HG02642 (cell line): ENCODE measurements around the gene ABCA1.

Experiments used
- ATAC-seq: cut with Tn5 transposase; IDR thresholded peaks from one replicate; pipeline ENCODE4 v1.9.1; 2021; ENCODE audit warnings: mild to moderate bottlenecking; ENCODE audit not compliant: unreplicated experiment, poor library complexity

ABCA1 gene

DNA sequence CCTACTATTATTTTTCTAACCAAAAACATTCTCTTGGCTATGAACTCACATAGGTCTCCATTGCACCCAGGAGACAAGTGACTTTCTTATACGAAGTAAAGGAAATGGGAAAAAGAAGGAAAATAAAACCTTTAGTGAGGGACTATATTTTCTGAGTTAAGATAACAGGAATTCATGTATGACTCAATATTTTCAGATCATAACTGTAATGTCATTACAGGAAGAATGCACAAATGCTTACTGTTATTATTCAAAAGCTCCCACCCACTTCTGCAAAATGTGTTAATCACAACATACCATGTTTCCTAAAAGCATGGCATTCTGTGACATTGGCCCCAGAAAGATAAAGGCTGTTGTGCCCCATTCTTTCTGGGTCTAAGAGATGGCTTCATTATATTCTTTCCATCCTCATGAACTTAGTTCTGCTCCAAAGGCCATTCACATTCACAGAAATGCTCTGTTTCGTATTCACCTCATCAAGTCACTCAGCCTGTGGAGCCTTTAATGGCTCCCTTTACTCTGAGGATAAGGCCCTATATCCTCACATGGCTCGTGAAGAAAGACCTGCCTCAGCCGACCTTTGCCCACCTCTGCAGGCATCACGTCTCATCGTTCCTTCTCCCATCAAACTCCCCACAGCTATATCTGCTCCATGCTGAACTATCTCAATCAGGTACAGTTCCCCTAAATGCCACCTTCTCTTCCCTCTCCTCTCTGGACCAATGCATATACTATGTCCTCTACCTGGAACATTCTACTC, 77.0 kb downstream of the ABCA1 start:
- no peak for ATAC-seq

DNA sequence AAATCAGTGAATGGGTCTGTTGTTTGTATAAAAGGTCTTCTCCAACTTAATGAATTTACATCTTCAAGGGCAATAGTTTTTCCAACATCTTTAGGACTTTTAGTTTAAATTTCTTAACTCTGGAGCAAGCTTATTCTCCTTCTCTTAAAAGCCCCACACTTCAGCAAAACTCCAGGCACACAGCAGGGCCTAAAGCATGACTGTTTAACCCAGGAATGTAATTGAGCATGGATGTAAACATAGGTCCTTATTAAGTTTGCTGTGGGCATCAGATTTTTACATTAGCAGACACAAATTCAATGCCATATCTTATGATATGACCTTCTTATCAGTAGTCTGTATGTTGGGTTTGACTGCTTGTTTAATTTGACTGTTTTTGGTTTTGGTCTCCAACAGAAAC, 78.9 kb downstream of the ABCA1 start:
- ATAC-seq, result no peak

DNA sequence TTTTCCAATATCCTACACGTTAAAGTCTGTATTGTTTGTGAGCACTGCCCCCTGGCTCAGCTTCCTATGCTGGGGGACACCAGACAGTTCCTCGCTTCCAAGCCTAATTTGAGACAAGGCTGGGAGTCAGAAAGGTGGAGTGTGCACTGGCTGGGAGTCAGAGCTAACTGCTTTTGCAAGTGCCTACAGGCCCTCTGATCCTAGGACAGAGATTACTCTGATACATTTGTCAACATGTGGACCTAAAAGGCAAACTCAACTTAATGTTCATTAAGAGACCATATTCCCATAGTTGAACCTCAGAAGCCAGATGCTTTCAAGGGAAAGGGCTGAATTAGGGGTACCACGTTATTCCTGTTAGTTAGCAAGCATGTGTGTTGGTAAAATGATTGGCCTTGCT, 83.2 kb downstream of the ABCA1 start:
- ATAC-seq, result no peak

DNA sequence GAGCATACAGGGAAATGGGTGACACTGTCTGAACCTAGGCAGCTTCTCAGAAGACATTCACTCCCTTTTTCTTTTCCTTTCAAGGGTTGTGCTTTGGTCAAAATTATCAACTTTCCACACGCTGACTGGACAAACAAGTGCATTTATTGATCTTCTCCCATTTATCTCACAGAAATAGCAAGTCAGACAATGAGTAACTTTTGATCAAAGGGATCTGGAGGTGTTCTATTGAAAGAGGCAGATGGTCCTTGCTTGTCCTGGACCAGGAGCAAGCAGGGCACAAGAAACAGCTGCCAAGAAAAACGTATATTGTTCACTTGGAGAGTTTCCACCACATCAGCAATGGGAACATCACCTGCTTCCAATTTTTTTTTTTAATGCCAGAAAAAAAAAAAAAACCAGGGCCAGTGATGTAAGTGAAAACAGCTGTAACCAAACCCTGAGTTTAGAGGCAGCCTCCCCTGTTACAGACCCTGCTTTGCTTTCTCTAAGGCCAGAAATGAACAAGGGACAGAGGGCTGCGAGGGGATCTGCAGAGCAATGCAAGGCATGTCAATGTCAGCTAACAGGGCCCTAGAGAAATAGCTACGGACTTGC, 84.2 kb downstream of the ABCA1 start:
- ATAC-seq, result no peak

DNA sequence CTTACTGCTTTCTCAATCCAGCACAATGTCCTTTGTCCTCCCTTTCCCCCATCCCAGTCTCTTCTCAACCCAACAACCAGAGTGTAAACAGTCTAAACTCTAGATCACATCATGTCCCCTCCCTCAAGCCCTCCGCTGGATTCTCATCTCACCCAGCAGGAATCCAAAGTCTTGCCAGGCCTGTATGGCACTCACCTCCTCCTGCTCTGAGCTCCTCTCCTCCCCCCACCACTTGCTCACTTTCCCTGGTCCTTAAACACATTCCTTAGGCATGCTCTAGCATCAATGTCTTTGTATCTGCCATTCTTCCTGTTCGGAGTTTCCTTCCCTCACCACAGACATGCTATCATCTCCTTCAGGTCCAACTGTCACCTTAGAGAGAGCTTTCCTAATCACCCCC, 85.3 kb downstream of the ABCA1 start:
- ATAC-seq, result no peak

DNA sequence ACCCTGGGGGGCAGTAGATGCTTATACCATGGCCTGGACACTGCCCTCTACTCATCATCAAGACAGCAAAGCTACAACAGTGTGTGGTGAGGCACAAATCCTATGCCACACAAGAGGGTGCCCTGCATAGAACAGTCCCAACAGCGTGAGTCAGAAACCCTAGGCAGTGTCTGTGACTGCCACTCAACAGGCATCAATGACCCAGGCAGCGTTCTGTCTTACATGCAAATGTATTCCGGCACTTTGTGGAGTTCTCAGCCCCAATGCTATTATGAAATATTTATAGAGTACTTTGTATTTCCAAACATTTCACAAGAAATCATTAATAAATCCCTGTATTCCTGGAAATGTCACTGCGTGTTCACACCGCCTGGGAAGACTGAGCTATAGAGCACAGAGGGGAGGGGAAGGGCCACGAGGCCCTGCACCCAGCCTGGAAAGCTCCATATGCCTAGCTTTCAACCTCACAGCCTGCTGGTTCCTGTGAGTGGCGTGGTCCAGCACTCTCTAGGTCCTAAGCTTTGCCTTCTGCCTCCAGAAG, 86.3 kb downstream of the ABCA1 start:
- no peak for ATAC-seq

DNA sequence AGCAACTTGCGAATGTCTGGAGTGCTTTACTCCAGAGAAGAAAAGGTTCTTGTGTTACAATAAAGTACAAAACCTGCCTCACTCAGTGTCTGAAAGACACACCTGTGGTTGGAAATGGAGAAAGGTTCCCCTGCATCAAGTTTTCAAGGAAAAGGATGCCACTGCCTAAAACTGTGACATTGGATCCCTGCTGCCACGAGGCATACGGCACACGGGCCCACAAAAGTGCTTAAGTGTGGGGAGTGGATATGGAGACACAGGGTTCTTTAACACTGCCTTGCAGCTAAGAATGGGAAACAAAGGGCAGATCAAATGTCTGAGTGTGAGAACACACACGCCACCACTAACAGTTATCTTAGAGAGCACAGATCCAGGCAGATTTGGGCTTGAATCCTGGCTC, 89.0 kb downstream of the ABCA1 start:
- ATAC-seq, result no peak

DNA sequence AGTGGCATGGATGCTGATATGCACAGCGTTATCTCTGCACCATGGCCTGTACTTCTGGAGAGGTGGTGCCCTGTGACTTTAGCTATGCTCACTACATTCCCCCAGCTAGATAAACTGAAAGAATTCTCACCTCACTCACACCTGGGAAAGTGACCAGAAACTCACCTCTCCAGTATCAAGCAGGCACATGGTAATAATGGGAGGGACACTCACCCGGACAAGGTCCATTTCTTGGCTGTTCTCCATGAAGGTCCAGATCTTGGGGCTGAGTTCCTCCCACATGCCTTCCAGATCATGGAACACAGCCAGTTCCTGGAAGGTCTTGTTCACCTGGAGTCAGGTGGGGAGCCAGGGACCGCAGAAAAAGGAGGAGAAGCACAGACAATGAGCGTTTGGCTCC, 91.2 kb downstream of the ABCA1 start:
- ATAC-seq, result no peak

DNA sequence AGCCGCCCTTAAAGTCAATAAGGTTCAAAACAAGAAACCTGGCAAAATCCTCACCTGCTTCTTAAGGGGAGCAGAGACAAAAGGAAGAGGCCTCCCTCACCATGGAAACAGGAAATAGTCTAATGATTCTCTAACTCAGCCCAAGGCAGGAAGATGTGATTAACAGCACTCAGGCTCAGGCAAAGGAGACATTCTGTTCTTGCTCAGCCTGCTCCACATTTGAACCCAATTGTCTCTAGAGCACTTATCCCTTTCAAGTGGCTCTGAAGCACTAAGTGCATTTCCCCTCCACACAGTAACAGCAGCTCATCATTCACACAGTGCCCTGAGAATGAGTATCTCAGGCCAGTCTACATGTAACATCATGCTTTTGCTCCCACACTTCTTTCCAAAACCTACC, 91.7 kb downstream of the ABCA1 start:
- no peak for ATAC-seq

DNA sequence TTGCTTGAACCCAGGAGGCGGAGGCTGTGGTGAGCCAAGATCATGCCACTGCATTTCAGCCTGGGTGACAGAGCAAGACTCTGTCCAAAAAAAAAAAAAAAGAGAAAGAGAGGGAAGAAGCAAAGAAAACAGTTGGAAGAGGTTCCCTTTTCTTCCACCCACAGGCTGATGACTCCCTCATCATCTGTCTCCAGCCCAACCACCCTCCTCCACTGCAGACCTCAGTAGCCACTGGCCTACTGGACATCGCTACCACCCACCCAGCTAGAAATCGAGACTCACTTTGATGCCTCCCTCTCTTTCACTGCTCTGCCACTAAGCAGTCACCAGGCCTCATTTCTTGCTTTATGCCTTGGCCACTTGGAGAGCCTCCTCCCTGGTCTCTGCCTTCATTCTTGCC, 92.8 kb downstream of the ABCA1 start:
- no peak for ATAC-seq

DNA sequence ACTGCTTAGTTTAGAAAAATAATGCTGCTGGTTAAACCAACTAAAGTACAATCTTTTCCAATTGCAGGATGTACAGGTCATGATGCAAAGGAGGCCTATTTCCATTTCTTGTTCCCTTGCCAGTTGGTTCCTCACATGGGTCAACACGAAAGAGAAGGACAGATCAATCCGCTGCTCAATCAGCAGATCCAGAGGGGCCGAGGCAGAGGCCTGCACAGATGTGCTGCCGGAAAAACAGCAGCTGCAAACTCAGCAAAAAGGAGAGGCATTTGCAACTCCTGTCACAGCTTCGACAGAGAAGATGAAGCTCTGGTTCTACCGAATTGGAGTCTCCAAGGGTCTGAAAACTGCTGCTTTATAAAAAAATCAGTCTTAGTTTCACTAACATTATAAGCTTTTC, 94.3 kb downstream of the ABCA1 start:
- no peak for ATAC-seq

DNA sequence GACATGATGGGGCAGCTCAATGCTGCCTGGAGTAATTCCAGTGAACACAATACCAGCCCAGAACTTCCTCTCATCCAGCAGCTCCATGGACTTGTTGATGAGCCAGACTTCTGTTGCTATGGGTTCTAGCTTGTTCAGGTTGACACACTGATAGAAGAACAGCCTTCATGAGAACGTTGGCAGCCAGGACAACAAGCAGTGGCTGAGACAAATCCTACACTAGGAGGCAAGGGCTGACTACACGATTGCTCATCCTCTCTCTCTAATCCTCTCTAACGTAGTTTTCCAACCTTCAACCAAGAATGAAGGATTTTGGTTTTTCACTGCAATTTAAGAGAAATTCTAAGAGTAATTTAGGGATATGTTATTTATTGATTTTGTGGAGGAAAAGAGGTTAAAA, 96.3 kb downstream of the ABCA1 start:
- ATAC-seq, result no peak

DNA sequence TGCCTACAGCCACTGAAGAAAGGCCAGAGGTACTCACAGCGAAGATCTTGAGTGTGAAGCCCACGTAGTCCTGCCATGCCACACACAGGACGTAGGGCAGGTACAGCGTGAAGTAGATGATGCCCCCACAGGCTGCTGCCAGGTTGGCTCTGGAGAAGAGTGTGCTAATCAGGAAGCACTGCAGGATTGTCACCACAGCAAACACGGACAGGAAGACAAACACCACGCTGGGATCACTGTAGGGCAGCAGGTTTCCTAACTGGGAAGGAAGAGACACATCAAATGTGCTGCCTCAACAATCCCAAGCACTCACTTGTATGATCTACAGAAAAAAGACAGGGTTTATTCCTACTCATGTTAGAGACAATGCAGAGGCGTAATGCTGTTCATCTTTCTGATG, 101.0 kb downstream of the ABCA1 start:
- no peak for ATAC-seq

DNA sequence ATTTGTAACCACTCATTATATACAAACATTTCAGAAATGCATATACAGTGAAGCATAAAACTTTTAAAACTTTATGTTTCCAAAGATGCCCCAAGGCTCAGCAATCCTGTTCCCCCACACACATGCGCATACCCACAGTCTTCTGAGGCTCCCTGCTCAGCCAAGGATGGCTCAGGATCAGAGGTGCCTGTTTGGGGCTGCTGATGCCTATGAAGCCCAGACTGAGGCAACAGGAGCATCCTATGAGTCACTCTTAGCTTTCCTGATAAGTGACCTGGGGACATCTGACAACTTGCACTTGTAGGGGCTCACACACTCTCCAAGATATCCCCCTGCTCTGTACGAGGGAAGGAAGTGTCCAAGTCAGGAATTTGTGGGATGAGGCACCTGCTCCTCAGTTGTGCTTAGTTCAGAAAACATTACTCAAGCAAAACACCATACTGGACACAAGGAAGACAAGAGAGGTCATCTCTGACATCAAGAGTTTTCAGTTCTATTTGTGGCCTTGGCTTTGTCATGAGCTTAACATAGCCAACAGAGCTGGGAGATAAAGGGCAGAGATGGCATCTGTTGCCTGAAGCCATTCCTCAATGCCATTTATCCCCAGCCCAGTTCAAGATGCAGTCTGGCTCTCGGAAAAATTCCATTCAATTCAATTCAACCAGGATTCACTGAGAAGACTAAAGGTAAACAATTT, 101.7 kb downstream of the ABCA1 start:
- no peak for ATAC-seq

DNA sequence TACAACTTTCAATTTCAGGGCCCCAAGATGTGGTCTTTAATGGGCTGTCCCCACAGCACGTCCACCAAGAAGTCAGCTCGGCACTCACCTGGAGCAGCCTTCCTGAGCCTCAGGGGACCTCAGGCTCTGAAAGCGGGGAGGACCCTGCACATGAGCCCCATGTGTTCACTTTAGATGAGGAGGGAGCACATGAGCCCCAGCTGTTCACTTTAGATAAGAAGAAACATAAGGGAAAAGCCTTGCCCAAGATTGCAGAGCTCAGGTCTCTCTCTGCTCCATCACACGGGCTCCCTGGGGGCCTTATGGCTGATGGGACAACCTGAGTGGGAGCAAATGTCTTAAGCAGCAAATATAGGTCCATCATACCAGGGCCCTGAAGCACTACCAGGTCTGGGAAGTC, 107.6 kb downstream of the ABCA1 start:
- ATAC-seq, result no peak

DNA sequence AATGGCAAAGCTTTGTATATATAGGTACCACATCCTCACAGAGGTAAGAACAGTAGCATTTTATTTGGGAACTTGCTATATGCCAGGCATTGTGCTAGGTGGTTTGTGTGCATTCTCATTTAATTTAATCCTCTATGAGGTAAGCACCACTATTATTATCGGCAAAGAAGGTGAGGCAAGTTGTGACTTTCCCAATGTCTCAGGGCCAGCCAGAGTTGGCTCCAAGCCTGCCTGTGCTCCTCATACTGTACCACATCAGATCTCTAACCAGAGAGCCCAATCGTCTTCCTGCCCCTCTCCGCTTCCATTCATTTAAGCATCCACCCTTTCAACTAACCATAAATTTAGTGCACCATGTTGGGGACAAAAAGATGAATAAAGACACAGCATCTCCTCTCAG, 108.9 kb downstream of the ABCA1 start:
- no peak for ATAC-seq

DNA sequence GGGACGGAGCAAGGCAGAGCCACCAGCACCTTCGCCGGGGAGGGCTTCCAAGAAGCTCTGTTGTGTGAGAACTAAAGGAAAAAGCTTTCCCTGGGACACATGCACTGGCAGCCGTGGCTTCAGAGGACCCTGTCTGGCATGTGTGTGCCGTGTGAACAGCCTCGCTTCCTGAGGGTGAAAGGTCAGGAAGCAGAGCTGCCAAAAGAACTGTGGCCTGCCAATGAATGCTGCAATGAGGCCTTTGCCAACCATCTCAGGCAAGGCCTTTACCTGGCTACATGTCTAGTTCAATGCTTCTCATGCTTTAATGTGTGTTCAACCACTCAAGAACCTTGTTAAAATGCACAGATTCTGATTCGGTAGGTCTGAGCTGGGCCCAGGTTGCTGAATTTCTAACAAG, 110.5 kb downstream of the ABCA1 start:
- no peak for ATAC-seq

DNA sequence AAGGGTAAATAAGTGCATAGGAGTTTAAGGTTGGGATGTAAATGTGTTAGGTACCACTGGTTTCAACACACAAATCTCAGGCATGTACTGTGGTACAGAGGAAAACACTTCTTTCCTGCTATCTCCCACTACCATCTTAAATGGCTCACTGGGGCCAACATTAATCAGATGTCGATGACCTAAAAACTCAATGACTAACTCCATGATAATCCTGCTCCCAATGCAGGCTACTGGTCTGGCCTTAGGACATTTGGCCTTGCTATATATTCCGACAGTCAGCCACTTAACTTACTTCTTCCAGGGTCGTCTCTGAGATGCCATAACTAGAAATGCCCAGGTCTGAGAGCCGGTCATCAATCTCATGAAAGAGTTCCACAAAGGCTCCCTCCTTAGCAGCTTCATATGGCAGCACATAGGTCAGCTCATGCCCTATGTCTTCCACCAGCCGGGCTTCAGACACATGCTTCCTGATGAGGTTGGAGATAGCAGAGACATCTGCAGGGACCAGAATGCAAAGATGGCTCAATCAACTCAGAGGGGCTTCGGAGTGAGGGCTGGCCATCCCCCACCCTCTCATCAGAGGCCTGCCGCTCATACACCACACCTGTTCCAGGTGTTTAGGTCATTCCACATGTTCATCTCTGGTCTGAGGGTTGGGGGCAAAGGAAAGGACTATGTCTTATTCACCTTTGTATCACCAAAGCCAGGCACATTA, 111.9 kb downstream of the ABCA1 start:
- no peak for ATAC-seq

DNA sequence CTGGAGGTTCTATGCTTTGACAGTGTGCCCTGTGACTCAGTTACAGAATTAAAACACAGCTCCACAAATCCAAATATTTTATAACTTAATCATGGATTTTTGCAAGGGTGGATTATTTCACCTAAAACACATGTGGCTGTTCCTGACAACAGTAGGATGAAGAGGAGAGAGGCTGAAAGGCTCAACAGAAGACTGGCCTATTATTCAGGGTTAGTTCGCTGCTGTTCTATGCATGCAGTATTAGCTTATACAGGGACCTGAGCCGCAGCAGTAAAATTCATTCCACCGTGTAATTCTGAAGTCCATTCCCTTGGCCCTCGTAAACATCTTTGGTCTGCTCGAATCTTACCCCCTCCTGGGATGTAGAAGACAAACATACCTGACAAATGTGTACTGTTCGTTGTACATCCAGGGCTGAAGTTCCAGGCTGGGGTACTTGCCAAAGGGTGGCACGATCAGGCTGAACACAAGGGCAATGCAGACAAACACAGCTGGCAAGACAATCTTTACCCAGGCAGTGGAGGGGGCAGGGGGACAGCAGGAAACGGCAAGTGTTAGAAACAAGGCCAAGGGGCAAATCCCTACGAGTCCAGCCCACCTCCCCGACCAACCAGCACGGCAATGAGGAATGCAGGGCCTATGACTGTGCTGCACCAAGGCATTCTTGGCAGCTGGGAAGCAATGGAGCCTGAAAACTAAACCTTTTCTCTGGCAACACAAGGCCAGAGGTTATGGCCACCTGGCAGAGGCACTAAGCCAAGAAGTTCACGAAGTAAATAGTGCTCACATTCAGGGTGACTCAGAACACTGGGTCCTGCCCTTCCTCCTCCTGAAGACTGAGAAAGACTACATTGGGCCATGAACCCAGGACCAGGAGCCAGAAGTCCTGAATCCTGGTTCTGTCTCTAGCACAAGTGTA, 117.3 kb downstream of the ABCA1 start:
- ATAC-seq, result no peak
